SK-N-SH treated with all-trans-retinoic acid at 6 μM for 48 hours (cell line): ENCODE data around the gene RAB2B.

Experiments
- CSRNP3 ChIP-seq: fragments of 250-450 bp; sonication (Bioruptor Pico); IDR thresholded peaks from 2 replicates; pipeline ENCODE4 v1.5.1; 2021; ENCODE audit warnings: mild to moderate bottlenecking, moderate library complexity
- GLIS3 ChIP-seq: fragments of 250-450 bp; sonication (Bioruptor Pico); IDR thresholded peaks from 2 replicates; pipeline ENCODE4 v1.5.0; 2020; ENCODE audit warnings: mild to moderate bottlenecking, moderate library complexity
- PATZ1 ChIP-seq: fragments of 250-450 bp; sonication (Bioruptor Pico); IDR thresholded peaks from 2 replicates; pipeline ENCODE4 v1.8.0; 2020; ENCODE audit warnings: mild to moderate bottlenecking, moderate library complexity, borderline replicate concordance
- TSHZ2 ChIP-seq: fragments of 250-450 bp; sonication (Bioruptor Pico); IDR thresholded peaks from 2 replicates; pipeline ENCODE4 v1.5.0; 2020; ENCODE audit warnings: mild to moderate bottlenecking, moderate library complexity
- ZFP3 ChIP-seq: fragments of 250-450 bp; sonication (Bioruptor Pico); IDR thresholded peaks from 2 replicates; pipeline ENCODE4 v1.5.0; 2020; ENCODE audit warnings: mild to moderate bottlenecking, moderate library complexity

- TF ChIP-seq PATZ1 (CRISPR knock-in tag), result no peak
- no peak for TF ChIP-seq ZFP3 (CRISPR knock-in tag)
- TF ChIP-seq TSHZ2 (CRISPR knock-in tag), result no peak
- no peak for TF ChIP-seq CSRNP3 (CRISPR knock-in tag)
- no peak for TF ChIP-seq GLIS3 (CRISPR knock-in tag)
Observed at GRCh38 chr14:21449899-21450216, 26.9 kb downstream of the RAB2B start.
